Trophoblast cell (in vitro differentiated cells and primary cell): ENCODE measurements around the gene PPP1R13B.
A peak's percentile ranks its signal among the peaks of the same experiment; 100 is the strongest.

Experiments
- DNase-seq, 2 donors: peaks; one replicate each; pipeline ENCODE4 v3.0.0-alpha.2; 2016
- H2AFZ ChIP-seq: 2 replicates; pipeline ENCODE4 v1.6.1; 2013; ENCODE audit warnings: low read length, moderate library complexity, mild to moderate bottlenecking; ENCODE audit not compliant: insufficient read depth, poor library complexity
- H2AK5ac ChIP-seq: 2 replicates; pipeline ENCODE4 v1.6.1; 2013; ENCODE audit warnings: mild to moderate bottlenecking, low read length
- H2BK120ac ChIP-seq: 2 replicates; pipeline ENCODE4 v1.6.1; 2013; ENCODE audit warnings: low read length, mild to moderate bottlenecking, moderate library complexity; ENCODE audit not compliant: insufficient read depth, poor library complexity
- H2BK12ac ChIP-seq: 2 replicates; pipeline ENCODE4 v1.6.1; 2013; ENCODE audit warnings: mild to moderate bottlenecking, low read length, moderate library complexity
- H2BK5ac ChIP-seq: 2 replicates; pipeline ENCODE4 v1.6.1; 2013; ENCODE audit warnings: low read length, low read depth, moderate library complexity, mild to moderate bottlenecking; ENCODE audit not compliant: poor library complexity
- H3K14ac ChIP-seq: 2 replicates; pipeline ENCODE4 v1.6.1; 2013; ENCODE audit warnings: mild to moderate bottlenecking, low read length
- H3K18ac ChIP-seq: 2 replicates; pipeline ENCODE4 v1.6.1; 2013; ENCODE audit warnings: mild to moderate bottlenecking, low read length
- H3K23ac ChIP-seq: 2 replicates; pipeline ENCODE4 v1.6.1; 2013; ENCODE audit warnings: low read length
- H3K27ac ChIP-seq: 2 replicates; pipeline ENCODE4 v1.5.1; 2013; ENCODE audit warnings: low read depth, mild to moderate bottlenecking, inconsistent platforms, low read length, moderate library complexity
- H3K27me3 ChIP-seq: 2 replicates; pipeline ENCODE4 v1.6.1; 2013; ENCODE audit warnings: inconsistent platforms, mild to moderate bottlenecking, low read length, moderate library complexity; ENCODE audit not compliant: insufficient read depth
- H3K36me3 ChIP-seq, 2 experiments: 1 replicate in 1 of 2; 2 replicates in 1 of 2; pipeline ENCODE4 v1.6.1; 2013; ENCODE audit warnings: low read length in 2 of 2, mild to moderate bottlenecking in 2 of 2, moderate library complexity in 1 of 2; ENCODE audit not compliant: insufficient read depth in 2 of 2, control insufficient read depth in 1 of 2
- H3K4ac ChIP-seq: 2 replicates; pipeline ENCODE4 v1.6.1; 2013; ENCODE audit warnings: low read depth, mild to moderate bottlenecking, low read length, moderate library complexity
- H3K4me1 ChIP-seq, 2 experiments: 1 replicate in 1 of 2; 2 replicates in 1 of 2; pipeline ENCODE4 v1.6.1; 2013; ENCODE audit warnings: low read length in 2 of 2, mild to moderate bottlenecking in 2 of 2, moderate library complexity in 1 of 2; ENCODE audit not compliant: insufficient read depth in 2 of 2, control insufficient read depth in 1 of 2
- H3K4me2 ChIP-seq: 2 replicates; pipeline ENCODE4 v1.6.1; 2013; ENCODE audit warnings: inconsistent platforms, mild to moderate bottlenecking, low read length, moderate library complexity
- H3K4me3 ChIP-seq: 2 replicates; pipeline ENCODE4 v1.5.1; 2013; ENCODE audit warnings: mild to moderate bottlenecking, low read depth, low read length, inconsistent platforms
- H3K79me1 ChIP-seq: one replicate; pipeline ENCODE4 v1.6.1; 2013; ENCODE audit warnings: low read length
- H3K79me2 ChIP-seq: 2 replicates; pipeline ENCODE4 v1.6.1; 2013; ENCODE audit warnings: low read length, mild to moderate bottlenecking; ENCODE audit not compliant: control insufficient read depth, insufficient read depth, poor library complexity
- H3K9ac ChIP-seq: 2 replicates; pipeline ENCODE4 v1.6.1; 2013; ENCODE audit warnings: mild to moderate bottlenecking, low read length
- H3K9me3 ChIP-seq: 2 replicates; pipeline ENCODE4 v1.6.1; 2013; ENCODE audit warnings: low read depth, mild to moderate bottlenecking, control low read depth, inconsistent platforms, low read length; ENCODE audit not compliant: insufficient read depth
- H4K12ac ChIP-seq: 2 replicates; pipeline ENCODE4 v1.6.1; 2013; ENCODE audit warnings: low read depth, mild to moderate bottlenecking, low read length, moderate library complexity
- H4K8ac ChIP-seq: 2 replicates; pipeline ENCODE4 v1.6.1; 2013; ENCODE audit warnings: low read depth, mild to moderate bottlenecking, low read length, moderate library complexity
- H4K91ac ChIP-seq: one replicate; pipeline ENCODE4 v1.6.1; 2013; ENCODE audit warnings: low read depth, mild to moderate bottlenecking, low read length, moderate library complexity
- WGBS: extraction: QIAGEN DNeasy Blood & Tissue Kit; methylation state at CpG from one replicate; pipeline ENCODE4 v1.1.7; 2013; ENCODE audit warnings: missing lambda C conversion rate; ENCODE audit not compliant: insufficient read length, insufficient coverage; ENCODE audit errors: extremely low coverage; 5-methylcytosine and 5-hydroxymethylcytosine counted together

The PPP1R13B gene

DNA sequence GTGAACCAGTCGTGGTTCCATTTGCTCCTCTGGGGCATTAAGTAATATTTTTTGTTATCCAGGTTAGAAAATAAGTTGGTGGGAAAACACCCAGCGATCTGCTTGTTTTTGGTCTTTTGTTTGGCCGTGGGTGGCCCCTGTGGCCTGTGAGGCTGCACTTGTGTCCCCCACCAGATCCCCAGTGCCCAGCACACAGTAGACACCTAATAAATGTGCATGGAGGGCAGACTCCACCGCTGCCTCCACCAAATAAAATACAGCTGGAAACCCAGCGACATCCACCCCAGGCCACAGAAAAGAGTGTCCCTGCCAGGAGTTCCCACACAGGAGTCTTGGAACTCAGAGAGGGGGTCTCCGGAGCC lies 8.3 kb upstream of the PPP1R13B start:
- H2BK120ac ChIP-seq = peak overlapping the region; percentile 56
- no peak overlapping the region for H3K18ac ChIP-seq
- peaks cover 5% of the 10 kb centered on the region for H3K79me1 ChIP-seq
- no peak overlapping the region for H3K27ac ChIP-seq
- H2BK12ac ChIP-seq = peak overlapping the region; percentile 40
- H3K79me2 ChIP-seq = no peaks in the 10 kb centered on the region
- no peak overlapping the region for H3K14ac ChIP-seq
- no peak for DNase-seq
- H3K4me3 ChIP-seq = no peak overlapping the region
- no peaks in the 10 kb centered on the region for H3K9me3 ChIP-seq
- no peak overlapping the region for H2BK5ac ChIP-seq
- no peaks in the 10 kb centered on the region for H3K27me3 ChIP-seq
- H3K4me2 ChIP-seq = peak overlapping the region; percentile 3
- no peak overlapping the region for H2AFZ ChIP-seq
- no peaks in the 10 kb centered on the region for H3K36me3 ChIP-seq
- H3K4ac ChIP-seq = no peak overlapping the region
- no CpG with 5 or more reads among the region's 6 CpGs for WGBS
- no peak overlapping the region for H3K23ac ChIP-seq
- H3K4me1 ChIP-seq = peaks cover 22 to 28% of the 10 kb centered on the region in 2 experiments
- H4K12ac ChIP-seq = no peak overlapping the region
- no peak overlapping the region for H3K9ac ChIP-seq
- peak overlapping the region; percentile 61 for H4K8ac ChIP-seq
- H2AK5ac ChIP-seq = no peak overlapping the region
- peak overlapping the region; percentile 55 for H4K91ac ChIP-seq

DNA sequence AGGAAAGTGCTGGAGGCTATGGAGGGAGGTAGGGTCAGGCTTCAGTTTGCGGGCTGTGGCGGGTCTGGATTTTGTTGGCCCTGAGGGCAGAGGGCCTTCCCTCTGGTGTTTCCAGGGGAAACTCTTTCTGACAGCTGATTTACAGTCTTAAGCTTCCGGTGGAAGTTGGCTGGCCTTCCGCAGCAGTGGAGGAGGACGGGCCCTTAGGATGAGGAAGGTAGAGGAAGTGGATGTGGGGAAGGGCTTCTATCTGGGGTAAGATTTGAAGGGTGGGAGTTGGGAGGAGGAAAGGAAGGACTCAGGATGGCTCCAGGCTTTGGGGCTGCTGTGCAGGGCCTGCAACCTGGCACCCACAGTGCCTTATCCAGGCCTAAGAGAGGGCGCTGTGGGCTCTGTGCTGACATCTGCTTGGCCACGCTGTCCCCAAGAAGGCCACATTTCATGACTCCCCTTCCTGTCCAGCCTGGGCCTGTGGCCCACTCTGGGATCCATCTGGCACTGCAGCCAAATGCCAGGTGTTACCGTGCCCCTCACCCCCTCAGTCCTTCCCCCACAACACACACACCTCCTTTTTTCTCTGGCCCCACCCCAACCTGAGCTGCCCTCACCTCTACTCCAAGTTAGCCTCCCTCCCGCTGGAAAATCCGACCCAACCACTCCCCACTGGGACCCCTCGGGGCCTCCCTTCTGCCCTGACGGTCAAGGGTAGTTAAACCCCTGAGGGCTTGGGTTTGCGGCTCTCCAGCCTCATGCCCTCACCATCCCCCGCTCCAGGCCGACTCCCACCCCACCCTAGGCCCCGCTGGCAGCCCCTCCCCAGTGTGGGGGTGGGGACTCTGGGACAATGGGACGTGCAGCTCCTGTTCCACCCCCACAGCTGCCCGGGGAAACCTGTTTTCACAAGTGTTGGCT lies 7.7 kb upstream of the PPP1R13B start:
- Histone ChIP-seq H3K4me2 (peak overlapping the region; percentile 3), H3K4me1 (peaks cover 22 to 28% of the 10 kb centered on the region in 2 experiments), H2BK12ac (peak overlapping the region; percentile 6), H3K9ac (no peak overlapping the region), H3K27ac (peak overlapping the region; percentile 30), H4K91ac (peak overlapping the region; percentile 54), H3K27me3 (no peaks in the 10 kb centered on the region), H3K79me1 (peaks cover 5% of the 10 kb centered on the region), H4K8ac (peak overlapping the region; percentile 75), H4K12ac (no peak overlapping the region), H3K79me2 (no peaks in the 10 kb centered on the region), H3K4me3 (no peak overlapping the region), H3K23ac (no peak overlapping the region), H3K18ac (peak overlapping the region; percentile 7), H3K9me3 (no peaks in the 10 kb centered on the region), H2AFZ (peak overlapping the region; percentile 19), H3K4ac (no peak overlapping the region), H3K14ac (peak overlapping the region; percentile 18), H2AK5ac (no peak overlapping the region), H2BK120ac (peak overlapping the region; percentile 7), H2BK5ac (peak overlapping the region; percentile 8), H3K36me3 (no peaks in the 10 kb centered on the region)
- no CpG with 5 or more reads among the region's 18 CpGs for WGBS
- DNase-seq = peak; percentile 4 to 25

GRCh38 chr14:103854017-103854808 lies 6.8 kb upstream of the PPP1R13B start:
- no peak overlapping the region for H3K18ac ChIP-seq
- no peak overlapping the region for H2BK5ac ChIP-seq
- H2BK120ac ChIP-seq = no peak overlapping the region
- no peak overlapping the region for H3K14ac ChIP-seq
- H3K27me3 ChIP-seq = no peaks in the 10 kb centered on the region
- no peak overlapping the region for H2AK5ac ChIP-seq
- WGBS = no CpG with 5 or more reads among the region's 13 CpGs
- DNase-seq = peak; percentile 99
- no peaks in the 10 kb centered on the region for H3K36me3 ChIP-seq
- no peak overlapping the region for H3K9ac ChIP-seq
- H2AFZ ChIP-seq = no peak overlapping the region
- H3K4me3 ChIP-seq = no peak overlapping the region
- no peak overlapping the region for H2BK12ac ChIP-seq
- no peaks in the 10 kb centered on the region for H3K79me2 ChIP-seq
- H4K91ac ChIP-seq = no peak overlapping the region
- H3K4ac ChIP-seq = no peak overlapping the region
- no peak overlapping the region for H4K8ac ChIP-seq
- no peak overlapping the region for H3K23ac ChIP-seq
- no peaks in the 10 kb centered on the region for H3K9me3 ChIP-seq
- peak overlapping the region; percentile 3 for H3K4me2 ChIP-seq
- peaks cover 22 to 28% of the 10 kb centered on the region in 2 experiments for H3K4me1 ChIP-seq
- H3K27ac ChIP-seq = peak overlapping the region; percentile 30
- H3K79me1 ChIP-seq = peaks cover 5% of the 10 kb centered on the region
- no peak overlapping the region for H4K12ac ChIP-seq

- DNase-seq = no peak
- Histone ChIP-seq H3K9ac (no peak overlapping the region), H4K8ac (no peak overlapping the region), H2BK12ac (peak overlapping the region; percentile 18), H3K79me2 (peaks cover 7% of the 10 kb centered on the region), H2BK120ac (no peak overlapping the region), H2BK5ac (no peak overlapping the region), H3K4ac (no peak overlapping the region), H3K27me3 (peaks cover 11% of the 10 kb centered on the region), H3K36me3 (no peaks in the 10 kb centered on the region), H3K14ac (no peak overlapping the region), H2AK5ac (peak overlapping the region; percentile 29), H2AFZ (no peak overlapping the region), H3K27ac (no peak overlapping the region), H4K12ac (no peak overlapping the region), H3K4me3 (no peak overlapping the region), H3K4me1 (peaks cover 16% of the 10 kb centered on the region in 2 experiments), H3K18ac (no peak overlapping the region), H3K79me1 (peaks cover 8% of the 10 kb centered on the region), H3K9me3 (no peaks in the 10 kb centered on the region), H3K23ac (no peak overlapping the region), H4K91ac (no peak overlapping the region), H3K4me2 (no peak overlapping the region)
- no CpG with 5 or more reads among the region's 13 CpGs for WGBS
These were observed 1.9 kb upstream of the PPP1R13B start for GRCh38 chr14:103849151-103849886.
